K562 (cell line): ENCODE measurements around the gene ANO2. TPM values are rescaled to one million over a fixed set of nuclear protein-coding genes. Genes with fewer than 3 reads are reported as not detected.

Experiments used
- ATAC-seq: fragments of 200-7000 bp; cut with Tn5 transposase; 3 replicates; pipeline ENCODE4 v1.9.1; 2020; ENCODE audit warnings: moderate library complexity
- BruUV-seq: library from RNA; stranded (reverse); fragments of 400-500 nt; replicated peaks from 2 replicates; lab custom pipeline; 2021; lab: Mats Ljungman, UMichigan
- CTCF ChIA-PET: fragments of 300-600 bp; formaldehyde crosslinking; extraction: SDS; loops from one replicate; lab custom pipeline; 2021; ENCODE audit warnings: low intra/inter-chr PET ratio; lab: Yijun Ruan, JAX
- POLR2A ChIA-PET: fragments of 300-600, 350-650 bp; sonication (Branson Sonifier 250); formaldehyde crosslinking; extraction: SDS; loops from one replicate; lab custom pipeline; 2021; ENCODE audit warnings: antibody characterized with exemption, inconsistent platforms; lab: Yijun Ruan, JAX
- DNase-seq, 4 experiments: peaks; one replicate each; pipeline versions ENCODE4 v3.0.0 to v3.0.0-alpha.2; 2011 to 2018; ENCODE audit warnings: low spot score in 3 of 4, mixed read lengths in 3 of 4; ENCODE audit errors: extremely low read depth in 1 of 4
- FAIRE-seq: peaks from 2 replicates; lab custom pipeline; 2011; peaks lifted over from hg19 to GRCh38; lab: Jason Lieb, UNC
- H2AFZ ChIP-seq: 2 replicates; pipeline ENCODE4 v1.6.0; 2011; ENCODE audit warnings: low read depth, low read length, control low read depth, inconsistent platforms
- H3K27ac ChIP-seq: fragments of 200-600 bp; 3 replicates; pipeline ENCODE4 v1.8.0; 2011; ENCODE audit warnings: low read depth, mild to moderate bottlenecking, control low read depth, inconsistent platforms, low read length, moderate library complexity, mixed read lengths; ENCODE audit errors: extremely low read depth
- H3K27me3 ChIP-seq, 2 experiments: fragments of 300-600 bp in 1 of 2; 2 replicates in 1 of 2; 3 replicates in 1 of 2; pipeline versions ENCODE4 v1.6.0 to v1.8.0; 2011; ENCODE audit warnings: inconsistent platforms in 2 of 2, low read length in 2 of 2, mild to moderate bottlenecking in 1 of 2, mixed read lengths in 1 of 2, moderate library complexity in 1 of 2; ENCODE audit not compliant: control insufficient read depth in 2 of 2, insufficient read depth in 2 of 2
- H3K36me3 ChIP-seq: fragments of 300-600 bp; 3 replicates; pipeline ENCODE4 v1.8.0; 2011; ENCODE audit warnings: mild to moderate bottlenecking, low read length, inconsistent platforms; ENCODE audit not compliant: control insufficient read depth, insufficient read depth
- H3K4me1 ChIP-seq, 2 experiments: fragments of 200-600 bp in 1 of 2; replicated peaks in 1 of 2; 2 replicates in 1 of 2; 3 replicates in 1 of 2; pipeline versions ENCODE4 v1.5.1 to v1.8.0; 2011; ENCODE audit warnings: inconsistent platforms in 2 of 2, low read length in 2 of 2, mild to moderate bottlenecking in 1 of 2, mixed read lengths in 1 of 2, moderate library complexity in 1 of 2; ENCODE audit not compliant: control insufficient read depth in 2 of 2, insufficient read depth in 2 of 2
- H3K4me2 ChIP-seq: 2 replicates; pipeline ENCODE4 v1.6.1; 2011; ENCODE audit warnings: low read length, control low read depth, inconsistent platforms, mixed read lengths; ENCODE audit not compliant: insufficient read depth
- H3K4me3 ChIP-seq: fragments of 200-600 bp; sonication (generic), shearing (Covaris generic); 2 replicates; pipeline ENCODE4 v1.5.1; 2016; ENCODE audit warnings: control low read depth, inconsistent platforms
- H3K79me2 ChIP-seq: fragments of 200-600 bp; 3 replicates; pipeline ENCODE4 v1.8.0; 2011; ENCODE audit warnings: low read length, inconsistent platforms; ENCODE audit not compliant: control insufficient read depth, insufficient read depth
- H3K9ac ChIP-seq, 2 experiments: 2 replicates each; pipeline versions ENCODE4 v1.6.0 to v1.6.1; 2011; ENCODE audit warnings: low read depth in 2 of 2, low read length in 2 of 2, control low read depth in 1 of 2, inconsistent platforms in 1 of 2, mild to moderate bottlenecking in 1 of 2, mixed read lengths in 1 of 2; ENCODE audit not compliant: insufficient read depth in 1 of 2
- H3K9me1 ChIP-seq: one replicate; pipeline ENCODE4 v1.6.0; 2011; ENCODE audit warnings: inconsistent platforms, mild to moderate bottlenecking, low read length, moderate library complexity; ENCODE audit not compliant: control insufficient read depth, insufficient read depth
- H3K9me3 ChIP-seq: replicated peaks from 2 replicates; pipeline ENCODE4 v1.5.1; 2011; ENCODE audit warnings: low read depth, low read length, inconsistent platforms; ENCODE audit not compliant: control insufficient read depth, insufficient read depth
- H4K20me1 ChIP-seq: replicated peaks from 2 replicates; pipeline ENCODE4 v1.6.1; 2011; ENCODE audit warnings: low read length, inconsistent platforms, mixed read lengths; ENCODE audit not compliant: control insufficient read depth, insufficient read depth
- BCL6 ChIP-seq: fragments of 250-450 bp; sonication (Bioruptor Pico); IDR thresholded peaks from 2 replicates; pipeline ENCODE4 v1.4.0; 2020
- BMI1 ChIP-seq: fragments of 150-350 bp; IDR thresholded peaks from 2 replicates; pipeline ENCODE4 v1.6.1; 2014; ENCODE audit warnings: low read length
- CC2D1A ChIP-seq: fragments of 450-650 bp; IDR thresholded peaks from 2 replicates; pipeline ENCODE4 v1.6.1; 2017; ENCODE audit warnings: mild to moderate bottlenecking
- FOXK2 ChIP-seq, 2 experiments: fragments of 450-650 bp; IDR thresholded peaks in 1 of 2; conservative IDR thresholded peaks in 1 of 2; 2 replicates each; pipeline ENCODE4 v1.6.1; 2016; ENCODE audit warnings: low read depth in 2 of 2, mild to moderate bottlenecking in 1 of 2
- FUS ChIP-seq: fragments of 200-400 bp; formaldehyde crosslinking; optimal IDR thresholded peaks from 2 replicates; pipeline ENCODE3; 2017; ENCODE audit warnings: low read depth, low read length
- GATAD2B ChIP-seq: fragments of 450-650 bp; IDR thresholded peaks from 2 replicates; pipeline ENCODE4 v1.6.1; 2017; ENCODE audit warnings: mild to moderate bottlenecking, borderline replicate concordance
- KDM5B ChIP-seq: fragments of 200-600 bp; sonication (generic); IDR thresholded peaks from 2 replicates; pipeline ENCODE4 v1.6.1; 2012; ENCODE audit warnings: low read depth, mild to moderate bottlenecking, moderate library complexity, low read length, control low read depth, inconsistent platforms; ENCODE audit not compliant: insufficient replicate concordance
- NFE2 ChIP-seq: IDR thresholded peaks from 2 replicates; pipeline ENCODE4 v1.6.1; 2014; ENCODE audit warnings: antibody characterized with exemption, low read depth
- NFIX ChIP-seq: fragments of 250-450 bp; sonication (Bioruptor Pico); IDR thresholded peaks from 2 replicates; pipeline ENCODE4 v1.4.0; 2020; ENCODE audit warnings: low read depth, mild to moderate bottlenecking, moderate library complexity
- NFXL1 ChIP-seq: fragments of 450-650 bp; formaldehyde crosslinking; IDR thresholded peaks from 2 replicates; pipeline ENCODE4 v1.4.0; 2021; ENCODE audit warnings: mild to moderate bottlenecking
- NUFIP1 ChIP-seq: fragments of 450-650 bp; IDR thresholded peaks from 2 replicates; pipeline ENCODE4 v1.6.1; 2018; ENCODE audit not compliant: partially characterized antibody
- PML ChIP-seq: IDR thresholded peaks from 2 replicates; pipeline ENCODE4 v1.6.1; 2012; ENCODE audit warnings: low read length, inconsistent platforms
- RAD51 ChIP-seq: fragments of 450-650 bp; IDR thresholded peaks from 2 replicates; pipeline ENCODE4 v1.7.1; 2016; ENCODE audit warnings: low read depth, mild to moderate bottlenecking, borderline replicate concordance
- THRAP3 ChIP-seq: fragments of 450-650 bp; IDR thresholded peaks from 2 replicates; pipeline ENCODE4 v1.6.1; 2016; ENCODE audit warnings: mild to moderate bottlenecking, inconsistent platforms, borderline replicate concordance
- ZBTB34 ChIP-seq: fragments of 250-450 bp; sonication (Bioruptor Pico); IDR thresholded peaks from 2 replicates; pipeline ENCODE4 v1.8.0; 2021; ENCODE audit warnings: mild to moderate bottlenecking, moderate library complexity
- ZFX ChIP-seq: sonication (generic); formaldehyde crosslinking; IDR thresholded peaks from 2 replicates; pipeline ENCODE4 v1.8.0; 2022; ENCODE audit warnings: mild to moderate bottlenecking, missing genetic modification reagents, moderate library complexity
- ZNF133 ChIP-seq: fragments of 250-450 bp; sonication (Bioruptor Pico); IDR thresholded peaks from 2 replicates; pipeline ENCODE4 v1.4.0; 2020; ENCODE audit warnings: mild to moderate bottlenecking
- ZNF23 ChIP-seq: fragments of 250-450 bp; sonication (Bioruptor Pico); IDR thresholded peaks from 2 replicates; pipeline ENCODE4 v1.4.0; 2020; ENCODE audit warnings: mild to moderate bottlenecking
- ZNF551 ChIP-seq: fragments of 250-450 bp; sonication (Bioruptor Pico); IDR thresholded peaks from 2 replicates; pipeline ENCODE4 v1.5.0; 2021; ENCODE audit warnings: mild to moderate bottlenecking, moderate library complexity
- ZNF707 ChIP-seq: fragments of 250-450 bp; sonication (Bioruptor Pico); conservative IDR thresholded peaks from 2 replicates; pipeline ENCODE4 v1.8.0; 2022; ENCODE audit warnings: inconsistent platforms, mild to moderate bottlenecking, moderate library complexity
- WGBS: fragments of 100-300 bp; shearing (Covaris generic); methylation state at CpG from one replicate; pipeline ENCODE4 v1.1.6; 2016; ENCODE audit warnings: low coverage, mixed read lengths; ENCODE audit not compliant: insufficient coverage; ENCODE audit errors: missing lambda C conversion rate; 5-methylcytosine and 5-hydroxymethylcytosine counted together
- in situ Hi-C: fragments of 300-500 bp; cut with MboI; formaldehyde crosslinking; loops from 4 replicates; pipeline ENCODE4 v1.15.0; 2018; ENCODE audit warnings: inconsistent platforms, mixed read lengths
- intact Hi-C: fragments of 100-400 bp; cut with micrococcal nuclease; formaldehyde crosslinking; loops from 2 replicates; pipeline ENCODE4 v1.14.2; 2022
- polyA plus RNA-seq, 8 experiments: library from polyadenylated mRNA; depleted of rRNA in 4 of 8; stranded (reverse) in 5 of 8; unstranded in 3 of 8; fragments of >200 nt; fragmentation: Nextera tagmentation in 2 of 8; fragmentation: Illumina TruSeq in 1 of 8; extraction: Ambion mirVana in 2 of 8; extraction: Trizol in 1 of 8; gene quantifications; 2 replicates each; pipeline versions ENCODE4 v1.2.1 to v1.2.3, GENCODE V29; 2011 to 2014; ENCODE audit warnings: inconsistent platforms in 1 of 8, missing spikeins in 1 of 8
- total RNA-seq, 7 experiments: library from RNA; depleted of rRNA in 6 of 7; stranded (reverse); fragments of >200 nt in 6 of 7; fragmentation: Illumina TruSeq in 2 of 7; extraction: Trizol in 2 of 7; gene quantifications; 2 replicates each; pipeline versions ENCODE4 v1.2.1 to v1.2.3, GENCODE V29; 2011 to 2021; ENCODE audit warnings: low replicate concordance in 1 of 7

The ANO2 gene
- total and polyA plus RNA-seq, 9 of the 15 experiments (the other 6 are each of a cell fraction or from before 2014, with no cell fraction given), result 0.64 TPM; not detected in 8

- TF ChIP-seq RAD51 (no peak), ZNF133 (CRISPR knock-in tag) (no peak), BMI1 (no peak), ZBTB34 (CRISPR knock-in tag) (no peak), NFXL1 (no peak), ZNF23 (CRISPR knock-in tag) (no peak), NUFIP1 (no peak), NFIX (CRISPR knock-in tag) (no peak), ZNF707 (CRISPR knock-in tag) (no peak), GATAD2B (no peak)
- TF ChIP-seq, all 486 proteins: peak for 0
These were observed 20.1 kb upstream of the ANO2 start (continued) for GRCh38 chr12:5964913-5965900.

- Histone ChIP-seq H3K36me3 (no peaks in the 10 kb centered on the region), H4K20me1 (no peaks in the 10 kb centered on the region), H3K9ac (no peak overlapping the region), H2AFZ (no peak overlapping the region), H3K4me2 (no peak overlapping the region), H3K4me1 (no peaks in the 10 kb centered on the region), H3K27ac (no peak overlapping the region), H3K9me1 (no peaks in the 10 kb centered on the region), H3K27me3 (peaks cover 0 to 16% of the 10 kb centered on the region in 2 experiments; a peak in 2 of 5 replicates), H3K9me3 (no peaks in the 10 kb centered on the region), H3K79me2 (no peaks in the 10 kb centered on the region), H3K4me3 (no peak overlapping the region)
- in situ Hi-C loops (no loop called here), intact Hi-C loops (no loop called here)
- no TSS peak for BruUV-seq
- POLR2A ChIA-PET, result no interaction called here
- ATAC-seq (no peak), DNase-seq (no peak), FAIRE-seq (no peak)
- CTCF ChIA-PET, result no interaction called here
- WGBS, result 7% methylated on average over 7 of the region's 7 CpGs
- TF ChIP-seq FOXK2 (conservative IDR thresholded peaks at IDR 0.05 in 1 of 2, IDR thresholded peaks at IDR 0.05 in 1 of 2; ENCODE audit: low read depth in 2 of 2), result no peak
- no peak for TF ChIP-seq PML
- TF ChIP-seq NFE2, result no peak
- TF ChIP-seq ZFX (CRISPR knock-in tag), result no peak
- TF ChIP-seq KDM5B, result no peak
- no peak for TF ChIP-seq CC2D1A
- TF ChIP-seq BCL6 (CRISPR knock-in tag), result no peak
- no peak for TF ChIP-seq ZNF551
- no peak for TF ChIP-seq FUS
- no peak for TF ChIP-seq THRAP3
These were observed 18.5 kb upstream of the ANO2 start for GRCh38 chr12:5963515-5963914.
